GM21825 (cell line): ENCODE data around the gene DENND1B.
"Not testable (repeated sequence)": the region's sequence is repeated elsewhere in the genome, so short reads cannot be mapped to it uniquely, and the experiment has no call there.

Source experiments
- ATAC-seq: cut with Tn5 transposase; IDR thresholded peaks from one replicate; pipeline ENCODE4 v1.9.1; 2021; ENCODE audit warnings: mild to moderate bottlenecking, moderate library complexity; ENCODE audit not compliant: unreplicated experiment

The DENND1B gene

DNA sequence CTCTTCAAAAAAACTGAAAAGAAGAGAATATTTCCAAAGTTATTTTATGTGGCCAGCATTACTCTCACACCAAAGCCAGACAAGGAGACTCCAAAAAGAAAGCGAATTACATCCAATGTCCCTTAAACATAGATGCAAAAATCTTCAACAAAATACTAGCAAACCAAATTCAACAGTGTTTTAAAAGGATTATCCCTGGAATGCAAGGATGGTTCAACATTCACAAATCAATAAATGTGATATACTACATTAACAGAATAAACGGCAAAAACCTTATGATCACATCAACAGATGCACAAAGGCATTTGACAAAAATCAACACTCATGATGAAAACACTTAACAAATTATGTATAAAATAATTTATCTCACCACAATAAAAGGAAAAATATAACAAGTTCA, 207.8 kb downstream of the DENND1B start:
- ATAC-seq, result no peak

DNA sequence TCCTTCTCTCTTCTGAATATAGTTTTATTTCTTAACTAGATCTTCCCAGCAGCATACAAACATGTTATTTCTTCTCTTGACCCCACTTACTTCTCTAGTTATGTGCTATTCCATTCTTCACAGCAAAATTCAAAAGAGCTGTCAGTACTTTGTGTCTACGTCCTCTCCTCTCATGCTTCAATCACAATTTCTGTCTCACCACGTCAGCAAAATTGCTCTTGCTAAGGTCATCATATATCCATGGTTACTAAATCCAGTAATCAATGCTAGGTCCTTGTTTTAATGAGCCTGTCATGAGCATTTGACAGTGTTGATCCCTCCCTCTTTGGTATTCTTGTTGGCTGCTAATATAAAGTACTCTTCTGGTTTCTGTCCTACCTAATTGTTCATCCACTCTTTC, 214.2 kb downstream of the DENND1B start:
- ATAC-seq, result no peak

- ATAC-seq, result no peak
Observed at GRCh38 chr1:197559655-197560054, 215.6 kb downstream of the DENND1B start.

GRCh38 chr1:197559244-197559643, 216.0 kb downstream of the DENND1B start:
- ATAC-seq, result no peak

GRCh38 chr1:197557302-197557701, 218.0 kb downstream of the DENND1B start:
- ATAC-seq, result no peak

DNA sequence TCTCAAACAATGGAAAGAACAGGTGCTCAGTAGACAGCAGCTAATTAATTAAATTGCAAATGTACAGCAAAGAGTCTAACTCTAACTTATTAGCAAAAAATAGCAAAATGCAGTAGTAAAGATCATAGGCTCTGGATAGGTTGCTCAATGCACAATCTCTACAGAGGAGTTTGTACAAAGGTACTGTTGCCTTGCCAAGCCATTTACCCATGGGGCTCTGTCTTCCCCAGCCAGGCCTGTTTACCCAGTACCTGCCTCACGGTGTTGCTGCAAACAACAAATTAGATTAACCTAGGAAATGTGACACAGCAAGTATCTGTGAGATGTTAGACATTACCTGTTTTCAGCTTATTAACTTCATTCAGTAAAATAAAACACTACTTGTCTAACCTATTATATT, 222.0 kb downstream of the DENND1B start:
- no peak for ATAC-seq

GRCh38 chr1:197546989-197547388, 228.3 kb downstream of the DENND1B start:
- ATAC-seq, result no peak

DNA sequence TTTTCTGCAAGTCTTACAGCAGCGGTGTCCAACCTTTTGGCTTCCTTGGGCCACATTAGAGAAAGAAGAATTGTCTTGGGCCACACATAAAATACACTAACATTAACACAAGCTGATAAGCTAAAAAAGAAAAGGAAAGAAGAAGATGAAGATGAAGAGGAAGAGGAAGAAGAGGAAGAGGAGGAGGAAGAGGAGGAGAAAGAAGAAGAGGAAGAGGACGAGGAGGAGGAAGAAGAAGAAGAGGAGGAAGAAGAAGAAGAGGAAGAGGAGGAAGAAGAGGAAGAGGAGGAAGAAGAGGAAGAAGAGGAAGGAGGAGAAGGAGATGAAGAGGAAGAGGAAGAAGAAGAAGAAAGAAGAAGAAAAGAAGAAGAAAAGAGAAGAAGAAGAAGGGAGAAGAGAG, 230.7 kb downstream of the DENND1B start:
- ATAC-seq, result no peak

DNA sequence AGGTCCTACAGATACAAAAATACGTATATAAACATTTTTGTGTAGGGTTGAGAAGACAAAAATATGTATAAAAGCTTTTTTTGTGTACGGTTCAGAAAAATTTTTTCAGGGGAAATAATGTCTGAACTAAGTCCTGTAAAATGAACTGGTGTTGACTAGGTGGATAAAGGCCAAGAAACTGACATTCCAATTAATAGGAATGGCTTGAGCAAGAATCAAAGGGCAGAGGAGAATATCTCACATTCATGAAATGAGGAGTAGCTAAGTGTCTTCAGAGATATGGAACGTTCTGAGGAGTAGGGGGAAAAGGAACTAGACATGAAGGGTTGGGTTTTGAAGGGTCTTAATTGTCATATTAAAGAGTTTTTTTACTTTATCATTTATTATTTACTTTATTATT, 231.2 kb downstream of the DENND1B start:
- no peak for ATAC-seq

DNA sequence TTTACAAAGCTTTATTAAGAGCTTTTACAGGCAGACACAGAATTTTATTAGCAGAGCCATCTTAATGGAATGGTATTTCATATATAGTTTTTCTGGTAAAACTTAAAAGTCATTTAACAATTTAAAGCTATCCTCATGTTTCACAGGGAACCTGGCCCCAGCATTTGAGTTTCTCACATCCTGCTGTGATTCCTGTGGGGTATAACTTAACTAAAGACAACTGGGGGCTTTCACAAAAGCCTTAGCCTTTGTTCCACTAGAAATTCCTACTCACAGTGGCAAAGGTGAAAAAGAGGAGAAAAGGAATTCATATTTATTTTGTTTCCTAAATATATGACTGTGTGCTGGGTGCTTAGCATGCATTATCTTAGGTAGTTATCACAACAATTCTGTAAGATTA, 233.9 kb downstream of the DENND1B start:
- no peak for ATAC-seq

GRCh38 chr1:197526736-197527371, 248.4 kb downstream of the DENND1B start:
- ATAC-seq, result no peak

DNA sequence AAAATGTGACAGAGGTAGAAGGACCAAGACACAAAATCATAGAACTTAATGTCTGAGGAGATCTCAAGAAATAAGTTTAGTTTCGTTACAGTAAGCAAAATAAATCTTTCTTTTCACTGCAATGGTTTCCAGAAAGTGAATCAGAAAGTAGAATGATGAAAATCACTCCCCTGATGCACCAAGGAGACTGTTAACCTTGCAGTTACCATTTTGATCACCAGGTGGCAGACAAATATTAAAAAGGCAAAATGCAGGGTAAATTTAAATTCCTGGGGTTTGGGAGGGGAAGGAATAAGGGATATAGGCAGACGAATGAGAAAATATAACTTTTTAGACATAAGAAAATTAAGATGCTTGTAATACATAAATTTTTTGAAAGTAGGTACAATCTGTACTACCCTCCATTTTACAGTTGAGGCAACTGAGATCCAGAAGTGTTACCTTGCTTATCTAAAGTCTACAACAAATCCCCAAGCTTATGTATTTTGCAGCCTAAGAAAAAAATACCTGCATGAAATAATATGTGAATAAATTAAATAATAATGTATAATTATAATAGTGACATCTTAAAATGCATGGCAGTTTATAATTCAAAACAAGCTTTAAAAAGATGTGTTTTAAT, 254.1 kb downstream of the DENND1B start:
- ATAC-seq, result no peak

DNA sequence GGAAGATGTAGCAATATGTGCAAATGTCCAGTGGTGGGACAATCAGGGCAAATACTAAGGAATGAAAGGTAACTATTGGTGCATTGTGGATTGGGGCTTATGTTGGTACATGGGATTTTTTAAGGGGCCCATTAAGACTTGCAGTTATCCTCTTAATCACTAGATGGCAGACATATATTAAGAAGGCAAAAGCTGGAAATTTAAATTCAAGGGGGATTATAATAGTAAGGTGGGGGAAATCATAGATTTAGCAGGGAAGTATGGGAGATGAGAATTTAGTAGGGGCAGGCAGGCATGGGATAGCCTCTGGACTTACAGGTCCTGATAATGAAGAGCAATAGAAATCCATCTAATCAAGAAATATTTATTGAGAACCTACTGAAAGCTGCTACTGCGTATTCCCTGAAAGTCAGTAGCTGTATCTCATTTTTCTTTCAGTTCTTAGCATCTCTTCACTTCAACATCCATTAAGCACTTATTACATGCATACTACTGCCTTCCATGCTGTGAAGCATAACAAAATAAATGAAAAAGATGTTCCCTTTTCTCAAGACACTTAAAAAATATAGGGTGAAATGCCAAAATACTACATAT, 255.4 kb downstream of the DENND1B start:
- no peak for ATAC-seq

DNA sequence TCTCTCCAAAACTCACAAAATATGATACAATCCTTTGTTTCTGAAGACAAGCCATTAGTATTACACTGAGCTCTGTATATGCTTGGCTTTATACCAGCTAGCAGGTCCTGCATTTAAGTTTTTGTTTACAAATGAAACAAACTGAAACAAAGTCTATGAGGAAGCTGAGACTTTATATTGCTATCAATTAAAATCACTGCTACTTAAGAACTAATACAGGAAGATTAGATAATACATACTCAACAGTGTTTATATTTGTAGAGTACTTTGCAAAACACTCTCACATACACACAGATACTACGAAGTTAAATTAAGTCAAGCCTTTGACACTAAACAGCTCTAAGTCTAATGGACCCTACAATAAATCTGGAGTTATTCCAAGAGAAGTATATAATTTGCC, 259.9 kb downstream of the DENND1B start:
- no peak for ATAC-seq

DNA sequence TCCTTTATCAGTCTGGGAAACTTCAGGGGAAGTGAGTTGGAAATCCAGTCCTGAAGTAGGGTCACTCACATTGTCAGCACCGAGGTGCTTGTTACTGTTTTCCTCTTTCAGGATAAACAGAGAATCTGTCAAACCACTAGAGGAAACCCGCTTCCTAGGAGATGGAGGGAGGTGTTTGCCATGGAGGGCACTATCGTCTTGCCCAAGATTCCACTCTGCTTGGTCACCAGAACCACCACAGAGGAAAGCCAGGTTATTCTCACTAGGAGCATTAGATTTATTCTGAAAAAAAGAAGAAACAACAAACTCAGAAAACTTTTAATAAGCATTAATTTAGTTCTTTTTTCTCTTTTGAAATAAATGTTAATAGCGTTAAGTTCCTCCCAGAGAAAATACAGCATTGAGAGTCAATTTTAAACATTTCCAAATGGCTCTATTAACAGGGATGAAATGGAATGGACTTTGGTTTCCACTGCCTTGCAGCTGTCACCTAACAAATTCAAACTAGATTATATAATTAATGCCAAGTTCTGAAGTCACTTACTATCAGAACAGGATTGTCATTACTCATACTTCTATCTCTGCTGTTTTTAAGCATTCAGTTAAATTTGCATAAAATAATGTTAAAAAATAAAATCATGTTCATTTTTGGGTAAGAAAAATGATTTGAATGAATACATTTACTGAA, 264.4 kb downstream of the DENND1B start:
- ATAC-seq, result no peak

DNA sequence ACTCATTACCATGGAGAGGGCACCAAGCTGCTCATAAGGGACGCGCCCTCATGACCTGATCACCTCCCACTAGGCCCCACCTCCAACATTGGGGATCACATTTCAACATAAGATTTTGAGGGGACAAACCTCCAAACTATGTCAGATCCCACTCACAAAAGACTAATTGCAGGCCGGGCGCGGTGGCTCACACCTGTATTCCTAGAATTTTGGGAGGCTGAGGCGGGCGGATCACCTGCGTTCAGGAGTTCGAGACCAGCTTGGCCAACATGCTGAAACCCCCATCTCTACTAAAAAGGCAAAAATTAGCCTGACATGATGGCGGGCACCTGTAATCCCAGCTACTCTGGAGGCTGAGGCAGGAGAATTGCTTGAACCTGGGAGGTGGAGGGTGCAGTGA, 278.6 kb downstream of the DENND1B start:
- no peak for ATAC-seq

DNA sequence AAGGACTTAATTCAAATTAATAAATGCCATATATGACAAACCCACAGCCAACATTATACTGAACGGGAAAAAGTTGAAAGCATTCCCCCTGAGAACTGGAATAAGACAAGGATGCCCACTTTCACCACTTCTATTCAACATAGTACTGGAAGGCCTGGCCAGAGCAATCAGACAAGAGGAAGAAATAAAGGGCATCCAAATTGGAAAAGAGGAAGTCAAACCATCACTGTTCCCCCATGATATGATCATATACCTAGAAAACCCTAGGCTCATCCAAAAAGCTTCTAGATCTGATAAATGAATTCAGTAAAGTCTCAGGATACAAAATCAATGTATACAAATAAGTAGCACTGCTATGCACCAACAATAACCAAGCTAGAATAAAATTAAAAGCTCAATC, 283.8 kb downstream of the DENND1B start:
- ATAC-seq, result not testable (repeated sequence)

GRCh38 chr1:197486946-197487345, 288.3 kb downstream of the DENND1B start:
- no peak for ATAC-seq

GRCh38 chr1:197485790-197486189, 289.5 kb downstream of the DENND1B start:
- ATAC-seq, result no peak

DNA sequence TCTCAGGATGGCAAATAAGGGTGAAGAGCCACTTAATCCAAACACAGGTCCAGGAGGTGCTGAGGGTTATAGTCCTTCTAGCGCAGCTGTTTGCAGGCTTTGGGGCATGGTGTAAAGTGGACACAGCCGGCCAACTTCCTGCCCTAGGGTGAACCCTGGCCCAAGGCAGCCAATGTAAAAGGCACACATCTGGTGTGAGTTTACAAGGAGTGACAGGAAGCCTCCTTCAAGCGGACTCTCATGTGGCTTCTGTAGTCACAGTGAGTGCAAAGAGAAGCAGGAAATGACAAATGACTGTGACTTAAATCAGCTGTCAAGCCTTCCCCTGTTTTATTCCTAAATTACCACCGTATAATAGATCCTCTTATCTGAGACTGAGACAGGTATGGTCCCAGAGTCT, 294.2 kb downstream of the DENND1B start:
- ATAC-seq, result no peak

DNA sequence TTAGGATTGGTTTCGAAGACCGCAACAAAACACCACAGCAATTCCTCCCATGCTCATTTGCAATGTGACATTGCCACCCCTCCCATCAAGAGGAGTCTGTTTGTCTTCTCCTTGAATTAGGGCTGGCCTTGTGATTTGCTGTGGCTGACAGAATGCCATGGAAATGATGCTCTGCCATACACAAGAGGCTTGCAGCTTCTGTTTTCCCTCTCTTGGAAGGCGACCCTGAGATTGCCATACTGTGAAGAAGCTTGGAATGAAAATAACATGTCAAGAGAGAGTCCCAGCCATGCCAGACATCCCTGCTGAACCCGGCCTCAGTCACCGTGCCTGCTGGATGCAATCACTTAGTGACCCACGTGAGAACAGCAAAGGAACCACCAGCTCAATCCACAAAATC, 294.8 kb downstream of the DENND1B start:
- no peak for ATAC-seq

DNA sequence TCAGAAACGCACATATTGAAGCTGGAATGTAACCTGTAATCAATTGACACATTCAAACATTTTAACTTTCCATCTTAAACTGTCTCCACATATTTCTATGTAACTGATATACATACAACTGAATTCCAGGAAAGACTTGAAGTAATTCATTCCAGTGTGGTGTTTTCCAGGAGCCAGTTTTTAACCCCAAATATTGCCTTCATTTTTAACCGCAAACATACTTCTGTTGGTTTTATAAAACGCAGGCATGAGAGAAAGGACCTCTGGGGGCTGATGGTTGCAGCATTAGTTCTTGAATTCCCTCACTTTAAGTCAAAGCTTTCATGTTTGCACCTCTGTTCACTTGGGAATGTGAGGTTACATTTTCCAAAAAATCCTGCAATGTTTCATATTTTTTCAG, 303.1 kb downstream of the DENND1B start:
- ATAC-seq, result no peak
